ELF-1 (cell line): Measurements from ENCODE around the gene SNX13.
"Not testable (repeated sequence)": the region's sequence is repeated elsewhere in the genome, so short reads cannot be mapped to it uniquely, and the experiment has no call there.

Experiments
- DNase-seq: peaks from one replicate; pipeline ENCODE4 v3.0.0-alpha.2; 2016; ENCODE audit warnings: low read depth, low spot score

The SNX13 gene

DNA sequence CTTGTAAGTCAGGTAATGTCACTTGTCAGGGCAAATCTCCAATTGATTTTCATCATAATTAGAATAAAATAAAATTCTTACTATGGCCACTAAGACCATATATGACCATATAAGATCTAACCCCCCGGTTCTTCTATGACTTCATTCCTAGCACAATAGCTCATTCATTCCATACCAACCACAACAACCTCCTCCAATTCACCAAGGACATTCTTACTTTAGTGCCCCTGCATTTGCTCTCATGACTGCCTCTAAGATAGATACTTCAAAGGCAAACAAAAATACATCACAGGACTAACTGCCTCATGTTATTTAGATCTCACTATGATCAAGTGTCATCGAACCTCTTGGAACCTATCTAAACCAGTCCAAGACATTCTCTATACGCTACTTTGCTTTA lies 90.8 kb downstream of the SNX13 start:
- no peak for DNase-seq

DNA sequence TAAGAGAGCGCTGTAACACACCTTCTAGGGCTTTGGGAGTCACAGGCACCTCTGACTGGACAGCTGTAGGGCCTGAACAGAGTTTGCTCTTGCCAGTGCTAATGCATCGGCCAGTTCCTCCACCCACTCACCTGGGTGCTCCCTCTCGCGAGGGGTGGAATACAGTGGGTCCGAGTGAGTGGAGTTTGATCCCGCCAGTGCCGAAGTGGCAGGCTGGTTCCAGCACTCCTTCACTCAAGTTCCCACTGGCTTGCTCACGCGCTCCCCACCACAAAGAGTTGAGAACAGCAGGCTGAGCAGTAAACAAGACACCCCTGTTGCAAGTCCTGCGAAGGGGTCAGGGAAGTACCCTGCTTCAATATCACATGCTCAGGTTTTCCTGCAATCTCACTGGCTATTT lies 91.8 kb downstream of the SNX13 start:
- no peak for DNase-seq

DNA sequence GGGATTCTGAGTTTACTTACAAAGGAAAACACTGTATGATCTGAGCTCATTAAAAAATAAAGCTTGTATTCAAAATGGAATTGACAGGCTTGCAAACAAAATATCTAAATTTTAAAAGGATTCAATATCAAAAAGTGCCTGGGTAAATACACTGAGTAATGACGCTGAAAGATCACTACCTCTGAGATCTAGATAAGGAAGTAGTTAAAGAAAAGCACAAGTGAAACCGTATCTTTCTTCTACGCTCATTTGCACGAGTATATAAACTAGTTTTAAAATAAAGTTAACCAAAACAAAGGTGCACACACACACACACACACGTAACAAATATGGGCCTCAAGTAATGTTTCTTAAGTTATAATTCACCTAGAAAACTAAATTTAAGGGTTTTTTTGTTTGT lies 93.4 kb downstream of the SNX13 start:
- DNase-seq, result no peak

DNA sequence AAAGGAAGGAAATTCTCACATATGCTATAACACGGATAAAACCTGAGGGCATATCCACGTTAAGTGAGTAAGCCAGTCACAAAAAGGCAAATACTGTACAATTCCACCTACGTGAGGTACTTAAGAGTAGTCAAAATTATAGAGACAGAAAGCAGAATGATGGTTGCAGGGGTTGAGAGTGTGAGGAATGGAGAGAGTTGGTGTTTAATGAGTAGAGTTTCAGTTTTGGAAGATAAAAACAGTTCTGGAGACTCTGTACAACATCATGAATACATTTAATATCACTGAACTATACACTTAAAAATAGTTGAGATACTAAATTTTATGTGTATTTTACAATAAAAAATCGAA lies 95.1 kb downstream of the SNX13 start:
- no peak for DNase-seq

DNA sequence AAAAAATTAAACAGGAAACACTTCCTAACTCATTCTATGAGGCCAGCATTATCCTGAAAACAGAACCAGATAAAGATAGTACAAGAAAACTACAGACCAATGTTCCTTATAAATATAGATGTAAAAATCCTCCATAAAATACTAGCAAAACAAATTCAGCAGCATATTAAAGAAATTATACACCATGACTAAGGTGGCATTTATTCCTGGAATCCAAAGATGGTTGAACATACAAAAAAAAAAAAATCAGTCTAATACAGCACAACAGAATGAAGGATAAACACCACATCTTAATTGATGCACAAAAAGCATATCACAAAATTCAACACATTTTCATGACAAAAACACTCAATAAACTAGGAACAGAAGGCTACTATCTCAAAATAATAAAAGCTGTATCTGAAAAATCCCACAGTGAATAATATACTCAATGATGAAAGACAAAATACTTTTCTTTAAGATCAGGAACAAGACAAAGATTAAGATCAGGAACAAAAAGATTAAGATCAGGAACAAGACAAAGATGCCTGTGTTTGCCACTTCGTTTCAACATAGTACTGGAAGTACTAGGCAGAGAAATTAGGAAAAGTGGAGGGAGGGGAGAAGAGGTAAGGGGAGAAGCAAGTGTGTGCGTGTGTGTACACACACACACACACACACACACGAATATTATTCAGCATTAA lies 95.6 kb downstream of the SNX13 start:
- no peak for DNase-seq

DNA sequence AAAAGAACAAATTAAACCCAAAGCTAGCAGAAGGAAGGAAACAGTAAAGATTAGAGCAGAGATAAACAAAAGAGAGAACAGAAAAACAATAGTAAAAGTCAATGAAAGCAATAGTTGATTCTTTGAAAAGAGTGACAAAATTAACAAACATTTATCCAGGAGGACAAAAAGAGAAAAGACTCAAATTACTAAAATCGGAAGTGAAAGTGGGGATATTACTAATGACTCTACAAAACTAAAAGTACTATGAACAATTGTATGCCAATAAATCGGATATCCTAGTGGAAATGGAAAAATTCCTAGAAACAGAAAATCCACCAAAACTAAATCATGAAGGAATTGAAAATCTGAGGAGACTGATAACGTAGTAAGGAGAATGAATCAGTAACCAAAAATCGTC lies 96.3 kb downstream of the SNX13 start:
- no peak for DNase-seq

DNA sequence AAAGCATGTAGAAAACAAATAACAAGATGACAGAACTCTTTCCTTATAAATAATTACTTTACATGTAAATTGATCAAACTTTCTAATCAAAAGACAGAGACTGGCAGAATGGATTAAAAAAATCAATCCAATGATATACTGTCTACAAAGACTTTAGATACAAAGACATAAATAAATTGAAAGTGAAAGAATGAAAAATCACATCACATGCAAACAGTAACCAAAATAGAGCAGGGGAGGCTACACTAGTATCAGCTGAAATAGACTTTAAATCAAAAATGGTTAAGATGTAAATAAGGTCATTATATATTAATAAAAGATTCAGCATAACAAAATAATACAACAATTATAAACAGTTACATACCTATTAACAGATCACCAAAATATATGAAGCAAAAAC lies 97.3 kb downstream of the SNX13 start:
- DNase-seq, result no peak

DNA sequence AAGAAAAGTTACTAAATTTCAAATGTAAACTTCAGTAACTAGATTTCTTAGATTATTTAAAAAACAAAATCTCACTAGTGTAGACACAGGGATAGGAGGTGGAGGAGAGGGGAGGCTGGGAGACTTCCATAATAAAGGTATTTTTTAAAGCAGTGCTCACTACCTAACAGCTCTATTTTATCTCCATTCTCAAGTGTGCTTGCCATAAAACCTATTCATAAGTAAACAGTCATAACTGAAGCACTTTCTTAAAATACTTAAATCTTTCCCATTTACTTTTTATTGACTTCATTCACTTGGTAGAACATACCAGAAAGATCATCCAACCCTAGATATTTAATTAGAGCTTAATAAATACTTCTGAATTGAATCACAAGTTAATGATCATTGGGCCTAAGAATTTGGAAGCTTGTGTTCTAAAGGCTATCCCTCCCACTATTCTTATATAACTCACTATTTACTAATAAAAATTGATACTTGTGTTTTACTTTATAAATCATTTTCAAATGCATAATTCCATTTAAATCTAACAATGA lies 107.4 kb downstream of the SNX13 start:
- no peak for DNase-seq

DNA sequence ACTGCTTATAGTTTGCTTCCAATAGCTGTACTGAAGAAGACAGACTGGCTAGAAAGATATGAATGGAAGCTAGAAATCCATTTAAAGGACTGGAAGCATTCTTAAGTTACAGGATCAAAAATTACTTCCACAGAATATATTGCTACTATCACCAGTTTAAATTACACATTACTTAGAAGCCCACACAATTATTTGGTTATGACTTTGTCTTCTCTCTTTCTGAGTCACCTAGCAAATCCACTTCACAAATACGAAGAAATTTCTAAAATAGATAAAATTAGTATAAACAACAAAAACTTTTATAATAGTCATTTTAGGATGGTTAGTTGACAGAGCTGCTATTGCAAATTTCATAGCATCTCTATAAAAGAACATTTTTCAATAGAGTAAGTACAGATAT lies 108.1 kb downstream of the SNX13 start:
- no peak for DNase-seq

DNA sequence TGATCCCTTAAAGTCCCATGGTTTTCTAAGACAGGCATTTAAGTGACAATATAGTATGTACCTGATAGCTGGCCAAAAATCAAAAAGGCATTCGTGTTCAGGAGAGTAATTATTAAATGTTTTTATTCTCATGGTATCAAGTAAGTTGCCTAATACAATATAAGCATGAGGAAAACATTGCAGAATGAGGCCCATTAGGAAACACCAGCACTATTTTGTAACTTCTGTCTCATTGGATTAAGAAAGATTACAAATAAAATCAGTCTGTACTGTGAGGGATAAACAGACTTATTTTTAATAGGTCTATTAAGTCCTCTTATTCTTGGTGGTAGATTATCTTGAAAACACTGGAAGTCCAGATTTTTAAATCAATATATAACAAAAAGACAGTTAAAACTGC lies 110.1 kb downstream of the SNX13 start:
- no peak for DNase-seq

DNA sequence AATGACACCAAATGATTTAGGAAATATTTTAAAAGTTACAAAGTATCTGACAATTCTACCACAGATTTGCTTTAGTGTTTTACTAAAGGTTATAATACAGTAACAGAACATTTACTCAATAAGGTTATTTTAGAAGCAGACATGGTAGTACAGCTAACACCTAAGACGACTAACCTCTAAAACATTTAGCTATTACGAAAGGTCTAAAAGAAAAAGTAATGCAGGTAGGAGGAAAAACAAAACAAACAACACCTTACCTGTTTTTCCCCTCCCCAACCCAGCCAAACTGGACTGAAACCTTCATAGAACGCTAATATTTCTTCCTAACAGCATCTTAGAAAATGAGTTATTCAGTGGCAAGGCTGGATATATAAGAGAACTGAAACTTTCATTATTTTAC lies 111.3 kb downstream of the SNX13 start:
- no peak for DNase-seq

DNA sequence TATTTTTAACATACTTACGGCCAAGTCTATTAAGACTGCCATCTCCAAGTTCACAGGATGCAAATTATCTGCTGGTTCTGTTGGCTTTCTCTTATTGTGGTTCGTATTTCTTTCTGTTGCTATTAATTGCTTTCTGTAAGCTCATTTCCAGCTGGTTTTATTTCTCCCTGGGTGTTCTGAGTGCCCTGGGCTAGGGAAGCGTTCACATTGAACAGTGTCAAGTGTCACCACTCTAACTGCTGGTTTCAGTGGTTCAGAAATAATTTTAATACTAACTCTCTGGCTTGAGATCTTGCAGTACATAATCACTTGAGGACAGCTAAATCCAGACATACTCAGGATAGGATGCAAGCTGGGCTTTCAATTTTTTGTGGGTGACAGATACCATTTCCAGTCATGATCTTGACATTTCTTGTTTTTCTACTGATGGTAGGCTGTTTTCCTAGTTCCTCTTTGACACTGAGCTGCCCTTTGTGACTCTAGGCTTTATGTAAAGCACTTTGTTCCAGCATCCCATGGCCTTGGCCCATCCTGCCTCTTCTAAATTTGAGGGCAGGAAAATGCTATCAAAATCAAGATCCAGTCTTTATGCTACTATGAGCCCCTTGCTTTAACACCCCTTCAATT lies 117.6 kb downstream of the SNX13 start:
- DNase-seq, result no peak

DNA sequence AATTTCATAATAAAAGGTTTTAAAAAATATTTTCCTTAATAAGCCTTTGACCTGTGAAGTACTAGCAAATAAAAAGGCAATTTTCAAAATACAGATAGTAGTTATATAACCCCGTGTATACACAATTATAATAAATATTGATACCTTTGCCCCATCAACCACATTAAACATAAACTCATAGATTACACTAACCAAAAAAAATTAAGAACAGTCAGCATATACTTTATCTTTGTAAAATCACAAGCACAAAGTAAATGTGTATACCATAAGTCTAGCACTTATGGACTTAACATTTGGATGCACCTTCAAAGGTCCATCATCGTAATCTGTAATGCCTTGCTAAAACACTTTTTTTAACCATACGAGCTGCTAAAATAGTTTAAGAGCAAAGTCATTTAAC lies 123.4 kb downstream of the SNX13 start:
- no peak for DNase-seq

DNA sequence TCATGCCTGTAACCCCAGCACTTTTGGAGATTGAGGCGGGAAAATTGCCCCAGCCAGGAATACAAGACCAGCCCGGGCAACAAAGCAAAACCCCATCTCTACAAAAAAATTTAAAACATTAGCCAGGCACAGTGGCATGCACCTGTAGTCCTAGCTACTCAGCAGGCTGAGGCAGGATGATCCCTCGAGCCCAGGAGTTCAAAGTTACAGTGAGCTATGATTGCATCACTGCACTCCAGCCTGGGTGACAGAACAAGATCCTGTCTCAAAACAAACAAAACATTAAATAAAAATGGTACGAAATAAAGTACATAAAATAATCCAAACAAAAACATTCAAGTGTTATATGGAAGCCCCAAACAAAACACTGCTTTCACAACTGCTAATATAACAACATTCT lies 125.0 kb downstream of the SNX13 start:
- no peak for DNase-seq

DNA sequence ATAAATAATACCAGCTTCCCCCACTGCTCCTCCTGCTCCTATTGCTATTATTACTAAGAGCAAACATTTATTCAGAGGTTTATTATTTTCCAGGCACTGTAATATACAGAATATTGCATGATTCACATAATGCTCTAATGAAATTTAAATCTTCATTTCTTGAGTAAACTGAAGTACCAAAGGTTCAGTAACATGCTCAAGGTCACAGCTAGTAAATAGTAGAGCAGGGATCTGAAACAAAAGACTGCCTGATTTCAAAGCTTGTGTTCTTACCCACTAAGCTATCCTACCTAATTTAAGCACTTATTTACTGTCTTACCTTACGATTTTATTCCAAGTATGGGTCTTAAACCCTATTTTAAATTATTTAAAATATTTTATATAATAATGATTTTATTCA lies 126.2 kb downstream of the SNX13 start:
- no peak for DNase-seq

DNA sequence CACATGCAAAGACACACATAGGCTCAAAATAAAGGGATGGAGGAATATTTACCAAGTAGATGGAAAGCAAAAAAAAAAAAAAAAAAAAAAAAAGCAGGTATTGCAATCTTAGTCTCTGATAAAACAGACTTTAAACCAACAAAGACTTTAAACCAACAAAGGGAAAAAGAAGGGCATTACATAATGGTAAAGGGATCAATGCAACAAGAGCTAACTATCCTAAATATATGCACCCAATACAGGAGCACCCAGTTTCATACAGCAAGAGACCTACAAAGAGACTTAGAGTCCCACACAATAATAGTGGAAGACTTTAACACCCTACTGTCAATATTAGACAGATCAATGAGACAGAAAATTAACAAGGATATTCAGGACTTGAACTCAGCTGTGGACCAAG lies 131.1 kb downstream of the SNX13 start:
- DNase-seq, result not testable (repeated sequence)

DNA sequence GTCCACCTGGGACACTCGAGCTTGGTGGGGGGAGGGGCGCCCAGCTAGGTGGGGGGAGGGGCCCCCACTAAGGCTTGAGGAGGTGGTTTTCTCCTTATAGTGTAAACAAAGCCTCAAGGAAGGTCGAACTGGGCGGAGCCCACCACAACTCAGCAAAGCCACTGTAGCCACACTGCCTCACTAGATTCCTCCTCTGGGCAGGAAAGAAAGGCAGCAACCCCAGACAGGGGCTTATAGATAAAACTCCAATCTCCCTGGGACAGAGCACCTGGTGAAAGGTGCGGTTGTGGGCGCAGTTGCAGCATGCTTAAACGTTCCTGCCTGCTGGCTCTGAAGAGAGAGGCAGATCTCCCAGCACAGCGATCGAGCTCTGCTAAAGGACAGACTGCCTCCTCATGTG lies 133.1 kb downstream of the SNX13 start:
- DNase-seq, result peak; percentile 82

DNA sequence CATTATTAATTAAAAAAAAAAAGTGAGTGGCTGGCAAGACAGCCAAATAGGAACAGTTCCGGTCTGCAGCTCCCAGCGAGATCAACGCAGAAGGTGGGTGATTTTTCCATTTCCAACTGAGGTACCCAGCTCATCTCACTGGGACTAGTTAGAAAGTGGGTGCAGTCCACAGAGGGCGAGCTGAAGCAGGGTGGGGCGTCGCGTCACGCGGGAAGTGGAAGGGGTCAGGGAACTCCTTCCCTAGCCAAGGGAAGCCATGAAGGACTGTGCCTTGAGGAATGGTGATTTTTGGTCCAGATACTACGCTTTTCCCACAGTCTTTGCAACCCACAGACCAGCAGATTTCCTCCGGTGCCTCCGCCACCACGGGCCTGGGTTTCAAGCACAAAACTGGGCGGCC lies 133.7 kb downstream of the SNX13 start:
- DNase-seq, result no peak

DNA sequence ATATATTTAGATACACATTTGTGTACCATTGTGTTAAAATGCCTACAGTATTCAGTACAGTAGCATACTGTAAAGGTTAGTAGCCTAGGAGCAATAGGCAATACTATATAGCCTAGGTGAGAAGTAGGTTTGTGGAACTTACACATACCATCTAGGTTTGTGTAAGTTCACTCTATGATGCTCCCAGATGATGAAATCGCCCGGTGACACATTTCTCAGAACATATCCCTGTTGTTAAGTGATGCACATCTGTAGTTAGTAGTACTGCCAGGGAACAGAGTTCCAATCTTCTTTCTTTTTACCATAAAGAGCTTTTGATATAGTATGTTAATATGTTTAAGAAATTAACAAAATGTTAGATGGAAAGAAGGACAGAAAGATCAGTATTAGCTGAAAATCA lies 138.2 kb downstream of the SNX13 start:
- no peak for DNase-seq

DNA sequence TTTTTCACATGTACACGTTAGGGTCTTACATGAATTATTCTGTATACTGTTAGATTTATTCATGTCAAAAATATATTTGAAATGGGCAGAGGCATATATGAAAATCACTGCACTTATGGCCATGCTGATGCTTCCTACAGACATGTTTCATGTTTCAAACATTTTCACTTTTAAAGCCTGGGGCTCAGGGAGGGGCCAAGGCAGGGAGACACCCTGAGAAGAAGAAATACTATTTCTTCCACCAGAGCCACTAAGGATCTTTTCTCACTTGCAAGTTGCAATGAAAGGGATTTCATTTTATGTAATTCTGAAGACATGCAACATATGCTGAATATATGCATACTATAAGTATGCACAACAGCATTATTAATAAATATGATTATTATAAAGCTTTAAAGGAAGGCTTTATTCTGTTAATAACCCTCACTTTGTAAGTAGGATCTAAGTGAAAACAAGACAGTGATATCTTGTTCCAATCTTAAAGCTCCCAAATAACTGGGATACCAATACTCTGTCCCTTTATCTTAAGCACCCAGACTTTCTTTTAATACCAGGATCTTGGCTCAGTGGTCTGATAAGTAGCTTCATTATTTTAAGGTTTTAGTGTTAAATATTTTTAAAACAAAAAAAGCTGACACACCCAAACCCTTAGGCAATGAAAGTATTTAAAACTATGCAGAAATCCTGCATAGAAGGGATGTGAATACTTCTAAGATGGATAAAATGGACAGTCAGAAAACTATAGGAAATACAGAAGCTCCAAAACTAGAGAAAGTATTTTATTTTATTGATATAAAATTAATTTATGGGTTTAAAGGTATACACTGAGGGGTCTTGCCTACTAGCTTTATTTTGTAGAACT lies 148.0 kb downstream of the SNX13 start:
- DNase-seq, result no peak

DNA sequence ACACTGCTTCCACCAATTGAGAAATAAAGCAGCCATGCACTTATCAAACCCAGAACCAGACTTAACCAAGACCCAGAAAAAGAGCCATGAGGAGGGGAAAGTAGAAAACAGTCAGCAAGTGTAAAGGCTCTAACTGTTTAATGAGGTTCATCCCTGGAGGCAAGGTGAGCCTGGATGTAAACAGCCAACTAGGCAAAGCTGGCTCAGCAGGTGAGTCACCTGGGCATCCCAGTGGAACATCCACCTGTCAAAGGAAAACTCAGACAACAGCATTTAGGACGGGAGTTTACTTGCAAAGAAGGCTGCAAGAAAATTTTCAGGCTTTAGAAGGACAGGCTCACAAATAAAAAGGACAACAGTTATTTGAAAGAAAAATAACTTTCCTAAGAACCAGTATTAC lies 153.0 kb downstream of the SNX13 start:
- peak; percentile 30 for DNase-seq

DNA sequence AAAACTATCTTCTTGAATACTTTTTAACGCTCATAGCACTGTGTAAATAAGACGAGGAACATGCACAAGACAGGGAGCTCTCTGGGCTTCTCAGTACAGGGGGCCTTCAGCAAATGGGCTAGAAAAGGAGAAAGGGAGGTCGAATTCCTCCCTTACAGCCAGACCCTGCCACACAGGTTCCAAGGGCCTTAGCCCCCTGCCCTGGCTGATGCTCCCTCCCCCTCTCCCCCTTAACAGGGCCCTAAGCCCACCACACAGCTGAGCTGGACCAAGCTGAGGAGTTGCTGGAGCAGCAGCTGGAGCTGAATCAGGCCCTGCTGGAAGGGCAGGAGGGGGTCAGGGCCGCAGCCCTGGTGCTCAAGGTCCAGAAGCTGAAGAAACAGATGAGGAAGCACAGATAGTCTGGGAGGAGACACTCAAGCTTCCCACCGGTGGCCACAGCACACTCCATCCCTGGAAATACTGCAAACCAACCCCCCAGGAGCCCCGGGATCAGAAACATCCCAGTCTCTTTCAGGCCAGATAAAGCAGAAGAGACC lies 153.9 kb downstream of the SNX13 start:
- DNase-seq, result no peak

DNA sequence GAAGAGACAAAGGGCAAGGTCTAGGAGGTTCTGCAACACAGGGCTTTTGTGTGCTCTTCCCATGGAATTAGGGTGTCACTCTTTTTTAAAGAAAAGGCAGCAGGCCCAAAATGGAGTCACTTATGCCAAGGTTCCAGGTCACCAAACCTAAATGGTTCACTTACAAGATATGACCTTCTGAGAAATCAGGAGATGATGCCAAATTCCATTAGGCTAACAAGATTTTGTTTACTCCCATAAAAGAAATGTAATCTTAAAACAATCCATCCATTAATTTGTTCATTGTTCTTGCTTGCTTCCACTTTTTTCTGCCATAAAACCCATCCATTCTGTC lies 158.1 kb downstream of the SNX13 start:
- DNase-seq, result no peak
